HepG2 (cell line): ENCODE measurements around the gene NEU4. TPM values are rescaled to one million over a fixed set of nuclear protein-coding genes. Genes with fewer than 3 reads are reported as not detected.
"Not testable (repeated sequence)": the region's sequence is repeated elsewhere in the genome, so short reads cannot be mapped to it uniquely, and the experiment has no call there.

ENCODE experiments used
- ATAC-seq: fragments of 200-7000 bp; cut with Tn5 transposase; 3 replicates; pipeline ENCODE4 v1.9.1; 2020; ENCODE audit warnings: mild to moderate bottlenecking, moderate library complexity
- BruUV-seq: library from RNA; stranded (reverse); fragments of 400-500 nt; replicated peaks from 2 replicates; lab custom pipeline; 2021; lab: Mats Ljungman, UMichigan
- CTCF ChIA-PET: fragments of 300-600 bp; formaldehyde crosslinking; extraction: SDS; loops from one replicate; lab custom pipeline; 2021; ENCODE audit warnings: low total read pairs, inconsistent platforms, low intra/inter-chr PET ratio; lab: Yijun Ruan, JAX
- POLR2A ChIA-PET: fragments of 350-600 bp; sonication (Branson Sonifier 250); formaldehyde crosslinking; loops from one replicate; lab custom pipeline; 2020; ENCODE audit warnings: antibody characterized with exemption, inconsistent platforms; lab: Yijun Ruan, JAX
- DNase-seq: peaks from one replicate; pipeline ENCODE4 v3.0.0-alpha.2; 2015; ENCODE audit warnings: low spot score
- FAIRE-seq: peaks from 3 replicates; lab custom pipeline; 2011; peaks lifted over from hg19 to GRCh38; lab: Jason Lieb, UNC
- H2AFZ ChIP-seq: one replicate; pipeline ENCODE4 v1.6.1; 2011; ENCODE audit warnings: low read length, inconsistent platforms
- H3K27ac ChIP-seq: fragments of 300-600 bp; 3 replicates; pipeline ENCODE4 v1.8.0; 2011; ENCODE audit warnings: mixed run types, mild to moderate bottlenecking, mixed read lengths, low read length, inconsistent platforms; ENCODE audit not compliant: insufficient read depth; ENCODE audit errors: extremely low read length
- H3K27me3 ChIP-seq, 2 experiments: fragments of 200-600 bp in 1 of 2; 2 replicates in 1 of 2; 3 replicates in 1 of 2; pipeline versions ENCODE4 v1.6.0 to v1.8.0; 2011; ENCODE audit warnings: low read length in 2 of 2, mild to moderate bottlenecking in 2 of 2, moderate library complexity in 2 of 2, inconsistent platforms in 1 of 2; ENCODE audit not compliant: insufficient read depth in 2 of 2, control insufficient read depth in 1 of 2
- H3K36me3 ChIP-seq, 2 experiments: fragments of 200-600 bp in 1 of 2; replicated peaks in 1 of 2; 2 replicates in 1 of 2; 3 replicates in 1 of 2; pipeline versions ENCODE4 v1.5.1 to v1.8.0; 2011; ENCODE audit warnings: low read length in 2 of 2, inconsistent platforms in 1 of 2; ENCODE audit not compliant: insufficient read depth in 2 of 2, control insufficient read depth in 1 of 2
- H3K4me1 ChIP-seq: 2 replicates; pipeline ENCODE4 v1.5.1; 2012; ENCODE audit warnings: low read length, inconsistent platforms; ENCODE audit not compliant: insufficient read depth
- H3K4me2 ChIP-seq: 2 replicates; pipeline ENCODE4 v1.6.0; 2011; ENCODE audit warnings: low read depth, low read length, inconsistent platforms
- H3K4me3 ChIP-seq, 3 experiments: fragments of 200-600 bp in 1 of 3; sonication (generic), shearing (Covaris generic) in 1 of 3; replicated peaks in 1 of 3; 2 replicates each; pipeline ENCODE4 v1.5.1; 2011 to 2016; ENCODE audit warnings: low read length in 3 of 3, inconsistent platforms in 2 of 3, low read depth in 2 of 3, mild to moderate bottlenecking in 2 of 3, control low read depth in 1 of 3, mixed read lengths in 1 of 3; ENCODE audit not compliant: insufficient read depth in 1 of 3
- H3K79me2 ChIP-seq: one replicate; pipeline ENCODE4 v1.6.1; 2011; ENCODE audit warnings: low read length, inconsistent platforms; ENCODE audit not compliant: insufficient read depth
- H3K9ac ChIP-seq: 2 replicates; pipeline ENCODE4 v1.6.0; 2011; ENCODE audit warnings: mild to moderate bottlenecking, low read depth, low read length, inconsistent platforms; ENCODE audit not compliant: insufficient read depth
- H3K9me3 ChIP-seq: 2 replicates; pipeline ENCODE4 v1.5.1; 2012; ENCODE audit warnings: mild to moderate bottlenecking, low read length
- H4K20me1 ChIP-seq: 2 replicates; pipeline ENCODE4 v1.6.0; 2011; ENCODE audit warnings: inconsistent platforms, mild to moderate bottlenecking, low read length, moderate library complexity; ENCODE audit not compliant: insufficient read depth
- ATF2 ChIP-seq: sonication (generic); formaldehyde crosslinking; IDR thresholded peaks from 2 replicates; pipeline ENCODE4 v1.4.0; 2020; ENCODE audit warnings: missing genetic modification reagents
- CREB1 ChIP-seq, 2 experiments: fragments of 450-650 bp in 1 of 2; IDR thresholded peaks; 2 replicates each; pipeline ENCODE4 v1.6.1; 2016 to 2017; ENCODE audit warnings: control low read depth in 1 of 2, mild to moderate bottlenecking in 1 of 2, missing compliant biosample characterization in 1 of 2, missing genetic modification characterization in 1 of 2
- MED1 ChIP-seq: sonication (generic); formaldehyde crosslinking; IDR thresholded peaks from 2 replicates; pipeline ENCODE4 v1.4.0; 2020; ENCODE audit warnings: missing genetic modification reagents
- PATZ1 ChIP-seq: sonication (generic); formaldehyde crosslinking; IDR thresholded peaks from 2 replicates; pipeline ENCODE4 v1.4.0; 2020; ENCODE audit warnings: missing genetic modification reagents
- PHF20 ChIP-seq: sonication (generic); formaldehyde crosslinking; IDR thresholded peaks from 2 replicates; pipeline ENCODE4 v1.5.0; 2020; ENCODE audit warnings: mild to moderate bottlenecking, missing genetic modification reagents
- SIN3B ChIP-seq: fragments of 150-350 bp; IDR thresholded peaks from 2 replicates; pipeline ENCODE4 v1.6.1; 2014; ENCODE audit warnings: low read length
- TAF1 ChIP-seq: sonication (generic); formaldehyde crosslinking; IDR thresholded peaks from 2 replicates; pipeline ENCODE4 v1.4.0; 2020; ENCODE audit warnings: missing genetic modification reagents
- ZNF788 ChIP-seq: sonication (generic); formaldehyde crosslinking; IDR thresholded peaks from 2 replicates; pipeline ENCODE4 v1.5.0; 2020; ENCODE audit warnings: mild to moderate bottlenecking, missing genetic modification reagents, borderline replicate concordance
- WGBS: methylation state at CpG from one replicate; pipeline ENCODE4 v1.1.6; 2017; ENCODE audit warnings: low lambda C conversion rate; 5-methylcytosine and 5-hydroxymethylcytosine counted together
- in situ Hi-C: cut with HindIII; loops from 2 replicates; pipeline ENCODE4 v1.10.0; 2017; ENCODE audit warnings: low pct_unique_long_range_greater_than_20kb; ENCODE audit not compliant: extremely low pct_ligation_motif_present
- intact Hi-C: fragments of 100-400 bp; cut with micrococcal nuclease; formaldehyde crosslinking; loops from one replicate; pipeline ENCODE4 v1.10.0; 2022; ENCODE audit not compliant: unreplicated experiment
- polyA plus RNA-seq, 8 experiments: library from polyadenylated mRNA; depleted of rRNA in 3 of 8; stranded (reverse) in 7 of 8; unstranded in 1 of 8; fragments of >200 nt; fragmentation: Illumina TruSeq in 4 of 8; extraction: Trizol in 4 of 8; gene quantifications; 2 replicates each; pipeline versions ENCODE4 v1.2.1 to v1.2.3, GENCODE V29; 2011 to 2016; ENCODE audit warnings: low read depth in 4 of 8, missing spikeins in 1 of 8, mixed read lengths in 1 of 8; ENCODE audit not compliant: insufficient read depth in 1 of 8
- total RNA-seq, 5 experiments: library from RNA; depleted of rRNA; stranded (reverse); fragments of >200 nt; fragmentation: Illumina TruSeq; extraction: Trizol; gene quantifications; 2 replicates each; pipeline ENCODE4 v1.2.3, GENCODE V29; 2016; ENCODE audit warnings: low read depth in 1 of 5
- TF ChIP-seq, protein P1 (sequence below): sonication (generic); formaldehyde crosslinking; IDR thresholded peaks from 2 replicates; pipeline ENCODE4 v1.4.0; 2020; ENCODE audit warnings: missing genetic modification reagents

NEU4 gene
- total and polyA plus RNA-seq, 2 of the 13 experiments (the other 11 are each of a cell fraction or from before 2014, with no cell fraction given), result 53.5 to 107 TPM

DNA sequence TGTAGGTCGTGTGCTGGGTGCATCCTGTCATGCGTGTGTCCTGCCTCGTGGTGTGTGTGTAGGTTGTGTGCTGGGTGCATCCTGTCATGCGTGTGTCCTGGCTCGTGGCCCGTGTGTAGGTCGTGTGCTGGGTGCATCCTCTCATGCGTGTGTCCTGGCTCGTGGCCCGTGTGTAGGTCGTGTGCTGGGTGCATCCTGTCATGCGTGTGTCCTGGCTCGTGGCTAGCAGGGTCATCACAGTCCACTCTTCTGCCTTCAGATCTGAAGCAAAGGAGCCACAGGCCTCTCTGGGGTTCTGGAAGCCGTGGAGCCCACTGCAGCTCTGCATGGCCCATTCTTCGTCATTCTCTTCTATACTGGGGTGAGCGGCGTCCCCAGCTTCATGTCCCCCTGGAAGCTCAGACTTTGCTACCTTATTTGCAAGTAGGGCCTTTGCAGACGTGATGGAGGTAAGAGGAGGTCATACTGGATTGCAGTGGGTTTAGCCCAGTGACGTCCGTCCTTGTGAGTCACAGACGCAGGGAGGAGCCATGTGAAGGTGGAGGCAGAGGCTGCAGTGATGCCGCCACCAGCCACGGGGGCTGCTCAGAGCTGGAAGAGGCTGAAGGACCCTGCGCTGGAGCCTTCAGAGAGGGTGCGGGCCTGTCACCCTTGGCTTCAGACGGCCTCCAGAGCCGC is 11.1 kb downstream of the NEU4 start:
- intact Hi-C loops, result loop anchor here (2.0 kb wide), 1 partner anchor 49 kb away; no protein-coding TSS in a partner anchor
- CTCF ChIA-PET; in situ Hi-C loops; H2AFZ ChIP-seq; H3K27ac ChIP-seq; H3K9ac ChIP-seq; H3K79me2 ChIP-seq; FAIRE-seq; H3K4me3 ChIP-seq; H3K9me3 ChIP-seq; H3K36me3 ChIP-seq; BruUV-seq; DNase-seq; H4K20me1 ChIP-seq; ATAC-seq; H3K27me3 ChIP-seq; H3K4me2 ChIP-seq; TF ChIP-seq CREB1 (CRISPR knock-in tag; IDR thresholded peaks at IDR 0.05): not testable (repeated sequence)
- TF ChIP-seq CREB1 (IDR thresholded peaks at IDR 0.05) (peak; percentile 49), PHF20 (CRISPR knock-in tag) (0 out of 2 replicates have a peak, but pooled peaks have one; percentile 17), ZNF788 (CRISPR knock-in tag) (0 out of 2 replicates have a peak, but pooled peaks have one; percentile 9)
- WGBS, result 66% methylated on average over 26 of the region's 27 CpGs
- peaks cover 27% of the 10 kb centered on the region for H3K4me1 ChIP-seq
- POLR2A ChIA-PET, result interaction anchor here (1.1 to 2.2 kb wide), 3 partner anchors 11 to 50 kb away, joined by 3 to 5 read pairs (median 4); partner anchors contain the start of gene NEU4

DNA sequence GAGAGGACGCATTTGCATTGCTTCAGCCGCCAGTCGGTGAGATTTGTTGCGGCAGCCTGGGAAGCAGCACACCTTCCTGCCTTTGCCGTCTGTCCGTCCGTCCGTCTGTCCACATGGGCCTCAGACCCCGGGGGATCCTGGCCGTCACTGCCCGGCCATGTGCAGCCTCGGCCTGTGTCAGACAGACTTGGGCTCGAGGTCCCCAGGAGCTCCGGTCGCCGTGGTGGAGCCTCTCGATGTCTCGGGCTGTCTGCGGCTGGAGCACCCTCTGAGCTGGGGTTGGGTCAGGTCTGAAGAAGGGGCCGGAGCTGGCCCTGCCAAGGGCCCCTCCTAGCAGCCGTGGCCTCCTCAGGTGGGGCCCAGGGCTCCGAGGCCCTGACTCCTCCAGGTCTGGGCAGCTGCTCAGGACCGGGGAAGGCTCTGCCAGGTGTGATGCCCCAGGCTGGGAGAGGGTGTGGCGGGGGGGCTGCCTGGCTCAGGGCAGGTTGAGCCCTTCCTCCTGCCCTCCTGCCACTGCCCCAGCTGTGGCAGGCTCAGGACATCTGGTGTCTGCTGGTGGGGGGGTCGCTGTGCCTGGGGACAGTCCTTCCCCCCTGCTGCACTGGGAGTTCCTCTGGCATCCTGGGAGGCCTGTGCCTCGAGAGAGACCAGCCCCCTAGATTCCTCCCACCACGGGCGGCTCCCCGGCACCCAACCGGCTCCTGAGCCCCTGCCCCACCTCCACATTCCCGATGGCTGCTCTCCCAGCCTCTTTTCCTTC is 11.8 kb downstream of the NEU4 start:
- WGBS, result 81% methylated on average over 26 of the region's 31 CpGs
- intact Hi-C loops, result no loop called here
- Histone ChIP-seq H3K36me3 (peaks cover 0 to 1% of the 10 kb centered on the region in 2 experiments; a peak in 2 of 5 replicates), H3K9ac (no peak overlapping the region), H3K79me2 (no peaks in the 10 kb centered on the region), H3K27ac (no peak overlapping the region), H3K4me3 (no peak overlapping the region), H3K4me2 (no peak overlapping the region), H4K20me1 (no peaks in the 10 kb centered on the region), H3K27me3 (peaks cover 0 to 8% of the 10 kb centered on the region in 2 experiments; a peak in 1 of 5 replicates), H3K4me1 (peaks cover 27% of the 10 kb centered on the region), H2AFZ (no peak overlapping the region), H3K9me3 (no peaks in the 10 kb centered on the region)
- POLR2A ChIA-PET, result interaction anchor here (1.1 to 2.2 kb wide), 3 partner anchors 12 to 51 kb away, joined by 3 to 5 read pairs (median 4); partner anchors contain the start of gene NEU4
- BruUV-seq, result no TSS peak
- ATAC-seq, result peak; percentile 2
- in situ Hi-C loops, result no loop called here
- CTCF ChIA-PET, result no interaction called here
- no peak for FAIRE-seq
- no peak for DNase-seq
- TF ChIP-seq SIN3B (no peak), TAF1 (CRISPR knock-in tag) (no peak), ATF2 (no peak), PATZ1 (CRISPR knock-in tag) (no peak), MED1 (CRISPR knock-in tag) (no peak)
- TF ChIP-seq, protein P1, sequence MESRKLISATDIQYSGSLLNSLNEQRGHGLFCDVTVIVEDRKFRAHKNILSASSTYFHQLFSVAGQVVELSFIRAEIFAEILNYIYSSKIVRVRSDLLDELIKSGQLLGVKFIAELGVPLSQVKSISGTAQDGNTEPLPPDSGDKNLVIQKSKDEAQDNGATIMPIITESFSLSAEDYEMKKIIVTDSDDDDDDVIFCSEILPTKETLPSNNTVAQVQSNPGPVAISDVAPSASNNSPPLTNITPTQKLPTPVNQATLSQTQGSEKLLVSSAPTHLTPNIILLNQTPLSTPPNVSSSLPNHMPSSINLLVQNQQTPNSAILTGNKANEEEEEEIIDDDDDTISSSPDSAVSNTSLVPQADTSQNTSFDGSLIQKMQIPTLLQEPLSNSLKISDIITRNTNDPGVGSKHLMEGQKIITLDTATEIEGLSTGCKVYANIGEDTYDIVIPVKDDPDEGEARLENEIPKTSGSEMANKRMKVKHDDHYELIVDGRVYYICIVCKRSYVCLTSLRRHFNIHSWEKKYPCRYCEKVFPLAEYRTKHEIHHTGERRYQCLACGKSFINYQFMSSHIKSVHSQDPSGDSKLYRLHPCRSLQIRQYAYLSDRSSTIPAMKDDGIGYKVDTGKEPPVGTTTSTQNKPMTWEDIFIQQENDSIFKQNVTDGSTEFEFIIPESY (CRISPR knock-in tag), result peak; percentile 19; the same call in 1 of the 2 replicates
